PC-3 (cell line): ENCODE measurements around the gene MAG. TPM values are rescaled to one million over a fixed set of nuclear protein-coding genes. Genes with fewer than 3 reads are reported as not detected.

Experiments used
- ATAC-seq: fragments of 200-7000 bp; cut with Tn5 transposase; 2 replicates; pipeline ENCODE4 v1.9.1; 2020; ENCODE audit warnings: mild to moderate bottlenecking, moderate library complexity
- BruUV-seq: library from RNA; stranded (reverse); fragments of 400-500 nt; replicated peaks from 2 replicates; lab custom pipeline; 2021; lab: Mats Ljungman, UMichigan
- CTCF ChIA-PET: fragments of 300-600 bp; sonication (Branson Sonifier 250); formaldehyde crosslinking; loops from one replicate; lab custom pipeline; 2022; ENCODE audit warnings: antibody characterized with exemption; lab: Charles Lee
- POLR2A ChIA-PET: fragments of 300-600 bp; sonication (Branson Sonifier 250); formaldehyde crosslinking; loops from one replicate; lab custom pipeline; 2022; ENCODE audit warnings: antibody characterized with exemption; ENCODE audit not compliant: unreplicated experiment; lab: Charles Lee
- DNase-seq: peaks from one replicate; pipeline ENCODE4 v3.0.0-alpha.2; 2015
- H2AFZ ChIP-seq: fragments of 300-600 bp; sonication (generic); 2 replicates; pipeline ENCODE4 v1.6.0; 2016; ENCODE audit warnings: antibody characterized with exemption, low read length
- H3F3A ChIP-seq: fragments of 300-600 bp; sonication (generic); one replicate; pipeline ENCODE4 v1.6.0; 2017; ENCODE audit warnings: antibody characterized with exemption, low read length, control low read depth, mild to moderate bottlenecking; ENCODE audit not compliant: unreplicated experiment
- H3K27ac ChIP-seq: fragments of 300-600 bp; sonication (generic); 2 replicates; pipeline ENCODE4 v1.5.1; 2016; ENCODE audit warnings: mild to moderate bottlenecking, low read length
- H3K27me3 ChIP-seq: fragments of 300-600 bp; sonication (generic); 2 replicates; pipeline ENCODE4 v1.6.1; 2016; ENCODE audit warnings: low read length, mixed read lengths
- H3K36me3 ChIP-seq: fragments of 300-600 bp; sonication (generic); 2 replicates; pipeline ENCODE4 v1.6.1; 2016; ENCODE audit warnings: low read depth, mixed run types, low read length, mixed read lengths
- H3K4me1 ChIP-seq: fragments of 300-600 bp; sonication (generic); 2 replicates; pipeline ENCODE4 v1.5.1; 2016; ENCODE audit warnings: low read length; ENCODE audit not compliant: insufficient read depth
- H3K4me2 ChIP-seq: fragments of 300-600 bp; sonication (generic); 2 replicates; pipeline ENCODE4 v1.6.0; 2016; ENCODE audit warnings: low read length
- H3K4me3 ChIP-seq: fragments of 300-600 bp; sonication (generic); 2 replicates; pipeline ENCODE4 v1.5.1; 2016; ENCODE audit warnings: mild to moderate bottlenecking, low read length, mixed read lengths
- H3K79me2 ChIP-seq: fragments of 300-600 bp; sonication (generic); 2 replicates; pipeline ENCODE4 v1.6.1; 2017; ENCODE audit warnings: low read length, mixed read lengths
- H3K9ac ChIP-seq: fragments of 300-600 bp; sonication (generic); 2 replicates; pipeline ENCODE4 v1.6.0; 2016; ENCODE audit warnings: mild to moderate bottlenecking, low read length
- H3K9me2 ChIP-seq: fragments of 300-600 bp; sonication (generic); replicated peaks from 2 replicates; pipeline ENCODE4 v1.6.1; 2016; ENCODE audit warnings: mixed run types, low read length, mixed read lengths
- H3K9me3 ChIP-seq: fragments of 300-600 bp; sonication (generic); 2 replicates; pipeline ENCODE4 v1.6.1; 2016; ENCODE audit warnings: low read length, mixed read lengths
- H4K20me1 ChIP-seq: fragments of 300-600 bp; sonication (generic); 2 replicates; pipeline ENCODE4 v1.6.1; 2016; ENCODE audit warnings: low read length, mixed read lengths
- CTCF ChIP-seq: fragments of 300-600 bp; sonication (generic); conservative IDR thresholded peaks from 2 replicates; pipeline ENCODE4 v1.5.1; 2017; ENCODE audit warnings: antibody characterized with exemption, low read depth, mild to moderate bottlenecking, low read length
- EZH2 ChIP-seq: fragments of 300-600 bp; sonication (generic); IDR thresholded peaks from one replicate; pipeline ENCODE4 v1.6.1; 2017; ENCODE audit warnings: antibody characterized with exemption, mild to moderate bottlenecking, low read length; ENCODE audit not compliant: unreplicated experiment
- EZH2phosphoT487 ChIP-seq: fragments of 300-600 bp; sonication (generic); IDR thresholded peaks from 2 replicates; pipeline ENCODE4 v1.6.1; 2018; ENCODE audit warnings: mild to moderate bottlenecking, antibody characterized with exemption, low read length, borderline replicate concordance
- intact Hi-C: fragments of 100-400 bp; cut with micrococcal nuclease; formaldehyde crosslinking; loops from 2 replicates; pipeline ENCODE4 v1.9.0; 2023
- total RNA-seq: library from RNA; depleted of rRNA; stranded (reverse); fragments of >200 nt; gene quantifications from 2 replicates; pipeline ENCODE4 v1.2.3, GENCODE V29; 2014

The MAG gene
- total RNA-seq, 1 experiment from 2014 or later, result not detected

GRCh38 chr19:35306473-35307246, 14.7 kb downstream of the MAG start:
- Histone ChIP-seq H3K36me3 (no peaks in the 10 kb centered on the region), H3K4me3 (no peak overlapping the region), H3K27ac (no peak overlapping the region), H3K9me3 (no peaks in the 10 kb centered on the region), H3F3A (no peaks in the 10 kb centered on the region), H3K4me1 (no peaks in the 10 kb centered on the region), H3K27me3 (no peaks in the 10 kb centered on the region), H3K9ac (no peak overlapping the region), H3K9me2 (no peaks in the 10 kb centered on the region), H3K79me2 (no peaks in the 10 kb centered on the region), H3K4me2 (no peak overlapping the region), H4K20me1 (no peaks in the 10 kb centered on the region), H2AFZ (no peak overlapping the region)
- CTCF ChIA-PET, result no interaction called here
- DNase-seq (peak; percentile 50), ATAC-seq (0 out of 2 replicates have a peak, but pooled peaks have one; percentile 31)
- BruUV-seq, result no TSS peak
- intact Hi-C loops, result no loop called here
- POLR2A ChIA-PET, result interaction anchor here (0.6 kb wide), 1 partner anchor 12 kb away, joined by 3 read pairs; no protein-coding TSS in a partner anchor
- TF ChIP-seq EZH2phosphoT487 (no peak), EZH2 (no peak), CTCF (peak; percentile 43)

GRCh38 chr19:35307931-35308330, 16.0 kb downstream of the MAG start:
- H3K4me1 ChIP-seq, result no peaks in the 10 kb centered on the region
- H3K4me2 ChIP-seq, result no peak overlapping the region
- H3K9ac ChIP-seq, result no peak overlapping the region
- intact Hi-C loops, result no loop called here
- H3K4me3 ChIP-seq, result no peak overlapping the region
- ATAC-seq, result no peak
- H2AFZ ChIP-seq, result no peak overlapping the region
- no peaks in the 10 kb centered on the region for H3F3A ChIP-seq
- no TSS peak for BruUV-seq
- no peak for DNase-seq
- no peaks in the 10 kb centered on the region for H4K20me1 ChIP-seq
- TF ChIP-seq EZH2 (no peak), CTCF (no peak), EZH2phosphoT487 (no peak)
- no peaks in the 10 kb centered on the region for H3K27me3 ChIP-seq
- ChIA-PET CTCF (no interaction called here), POLR2A (no interaction called here)
- H3K36me3 ChIP-seq, result no peaks in the 10 kb centered on the region
- H3K9me2 ChIP-seq, result no peaks in the 10 kb centered on the region
- no peaks in the 10 kb centered on the region for H3K9me3 ChIP-seq
- no peak overlapping the region for H3K27ac ChIP-seq
- no peaks in the 10 kb centered on the region for H3K79me2 ChIP-seq

- Histone ChIP-seq H3K27ac (no peak overlapping the region), H3K4me1 (no peaks in the 10 kb centered on the region), H4K20me1 (no peaks in the 10 kb centered on the region), H3K4me2 (no peak overlapping the region), H2AFZ (no peak overlapping the region), H3F3A (no peaks in the 10 kb centered on the region), H3K27me3 (no peaks in the 10 kb centered on the region), H3K36me3 (no peaks in the 10 kb centered on the region), H3K9ac (no peak overlapping the region), H3K79me2 (no peaks in the 10 kb centered on the region), H3K4me3 (no peak overlapping the region), H3K9me3 (no peaks in the 10 kb centered on the region), H3K9me2 (no peaks in the 10 kb centered on the region)
- intact Hi-C loops, result no loop called here
- POLR2A ChIA-PET, result no interaction called here
- BruUV-seq, result no TSS peak
- DNase-seq, result no peak
- TF ChIP-seq CTCF (no peak), EZH2 (no peak), EZH2phosphoT487 (no peak)
- CTCF ChIA-PET, result no interaction called here
- ATAC-seq, result no peak
Measured at GRCh38 chr19:35308910-35309309, 16.9 kb downstream of the MAG start.
